Activated CD4-positive, alpha-beta memory T cell treated with anti-CD3 and anti-CD28 coated beads for 36 hours (primary cell): ENCODE results near the gene SLC4A5. TPM values are rescaled to one million over a fixed set of nuclear protein-coding genes. Genes with fewer than 3 reads are reported as not detected.

Experiments used
- CTCF ChIA-PET: fragments of 350-600 bp; sonication (Branson Sonifier 250); formaldehyde crosslinking; loops from one replicate; lab custom pipeline; 2021; ENCODE audit warnings: antibody characterized with exemption, inconsistent platforms; lab: Charles Lee
- POLR2A ChIA-PET: fragments of 350-600 bp; sonication (Branson Sonifier 250); formaldehyde crosslinking; loops from one replicate; lab custom pipeline; 2021; ENCODE audit warnings: antibody characterized with exemption; lab: Charles Lee
- DNase-seq: peaks from one replicate; pipeline ENCODE4 v3.0.0-alpha.2; 2020
- H3K27ac Mint-ChIP-seq: one replicate; pipeline ENCODE4 v1.8.0; 2021; ENCODE audit warnings: mixed read lengths
- H3K27me3 Mint-ChIP-seq: one replicate; pipeline ENCODE4 v1.8.0; 2021; ENCODE audit warnings: mixed read lengths
- H3K36me3 Mint-ChIP-seq: one replicate; pipeline ENCODE4 v1.8.0; 2021; ENCODE audit warnings: mixed read lengths
- H3K4me1 Mint-ChIP-seq: one replicate; pipeline ENCODE4 v1.8.0; 2021; ENCODE audit warnings: low read depth, mixed read lengths
- H3K4me3 Mint-ChIP-seq: one replicate; pipeline ENCODE4 v1.8.0; 2021; ENCODE audit warnings: mild to moderate bottlenecking, mixed read lengths
- H3K9me3 Mint-ChIP-seq: one replicate; pipeline ENCODE4 v1.8.0; 2021; ENCODE audit warnings: mixed read lengths
- intact Hi-C: fragments of 100-400 bp; cut with micrococcal nuclease; formaldehyde crosslinking; loops from one replicate; pipeline ENCODE4 v1.15.1; 2023
- total RNA-seq, 2 experiments: library from RNA; stranded (reverse); gene quantifications; one replicate each; pipeline ENCODE4 v1.2.3, GENCODE V29; 2021

SLC4A5 gene
- total RNA-seq, 2 experiments from 2014 or later, result 2.9 to 3.1 TPM

DNA sequence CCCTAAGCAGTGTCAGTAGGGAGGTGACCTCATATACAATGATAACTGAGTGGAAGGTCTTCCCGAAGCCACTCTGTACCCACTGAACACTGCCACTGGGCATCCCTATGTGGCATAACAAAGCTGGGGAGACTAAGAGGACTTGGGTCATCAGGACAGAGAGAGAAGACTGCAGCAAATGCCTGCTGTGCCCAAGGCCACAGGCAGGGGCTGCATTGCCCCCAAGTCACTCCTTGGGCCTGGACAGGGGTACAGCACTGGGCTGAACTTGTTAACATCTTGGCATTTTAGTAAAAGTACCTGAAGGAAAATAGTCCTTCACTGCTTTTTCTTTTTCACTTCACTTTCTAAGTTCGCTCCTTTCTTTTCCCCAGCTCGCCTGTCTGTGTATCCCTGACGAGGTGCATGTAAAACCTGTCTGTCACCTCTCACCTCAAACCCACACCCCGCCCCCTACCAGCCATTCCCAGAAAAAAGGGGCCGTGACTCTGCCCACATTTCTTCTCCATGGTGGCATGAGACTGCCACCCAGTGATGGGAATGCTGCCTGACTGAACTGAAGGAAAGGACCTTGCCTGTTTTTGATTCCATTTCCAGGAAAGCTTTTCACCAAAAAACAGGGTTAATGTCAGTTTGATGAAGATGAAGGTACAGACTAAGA lies 81.9 kb downstream of the SLC4A5 start:
- CTCF ChIA-PET, result interaction anchor here (0.7 to 1.0 kb wide), 2 partner anchors 12 to 74 kb away, joined by 3 read pairs; no protein-coding TSS in a partner anchor

DNA sequence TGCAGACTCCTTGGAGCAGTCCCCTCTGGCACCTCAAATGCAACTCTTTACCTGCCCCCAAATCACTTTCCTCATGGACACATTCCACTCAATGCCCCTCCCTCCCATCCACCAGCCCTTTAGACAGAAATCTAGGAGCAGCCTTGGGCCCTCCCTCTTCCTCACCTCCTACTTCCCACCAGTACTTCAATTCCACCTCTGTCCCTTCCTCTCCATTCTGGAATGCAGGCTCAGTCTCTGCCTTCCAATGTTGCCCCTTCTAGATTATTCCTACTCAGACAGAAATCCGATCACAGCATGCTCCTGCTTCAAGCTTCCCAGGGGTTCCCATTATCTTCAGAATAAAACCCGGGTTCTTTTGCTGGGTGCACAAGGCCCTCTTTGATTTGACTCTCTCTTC lies 82.7 kb downstream of the SLC4A5 start:
- POLR2A ChIA-PET, result no interaction called here
- DNase-seq, result no peak
- intact Hi-C loops, result no loop called here
- H3K4me3 Mint-ChIP-seq, result no peak overlapping the region
- no peak overlapping the region for H3K27ac Mint-ChIP-seq
- no peaks in the 10 kb centered on the region for H3K27me3 Mint-ChIP-seq
- CTCF ChIA-PET, result no interaction called here
- no peaks in the 10 kb centered on the region for H3K4me1 Mint-ChIP-seq
- no peaks in the 10 kb centered on the region for H3K9me3 Mint-ChIP-seq
- H3K36me3 Mint-ChIP-seq, result no peaks in the 10 kb centered on the region

More for the DNA sequence above, 81.9 kb downstream of the SLC4A5 start:
- Mint-ChIP-seq H3K27ac (no peak overlapping the region), H3K27me3 (no peaks in the 10 kb centered on the region), H3K4me3 (no peak overlapping the region), H3K36me3 (no peaks in the 10 kb centered on the region), H3K4me1 (no peaks in the 10 kb centered on the region), H3K9me3 (no peaks in the 10 kb centered on the region)
- peak; percentile 14 for DNase-seq
- intact Hi-C loops, result no loop called here
- POLR2A ChIA-PET, result no interaction called here

DNA sequence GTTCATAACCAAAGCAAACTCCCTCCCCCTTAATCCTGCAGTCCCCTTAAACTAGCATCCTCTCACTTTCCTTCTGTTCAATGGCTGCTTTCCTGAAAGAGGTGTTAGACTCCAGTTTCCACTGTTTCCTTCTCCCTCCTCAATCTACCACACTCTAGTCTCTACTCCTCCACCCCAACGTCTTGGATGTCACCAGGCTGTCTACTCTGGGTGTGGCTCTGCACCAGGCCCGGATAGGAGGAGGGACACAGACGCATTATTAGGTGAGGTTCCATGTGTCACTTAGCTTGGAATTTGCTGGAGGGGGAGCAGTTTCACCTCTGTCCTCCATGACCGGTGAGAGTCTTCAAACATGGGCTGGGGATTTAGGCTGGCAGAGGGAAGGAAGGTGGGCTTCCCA lies 83.5 kb downstream of the SLC4A5 start:
- intact Hi-C loops, result no loop called here
- DNase-seq, result no peak
- POLR2A ChIA-PET, result no interaction called here
- Mint-ChIP-seq H3K36me3 (no peaks in the 10 kb centered on the region), H3K4me3 (no peak overlapping the region), H3K4me1 (no peaks in the 10 kb centered on the region), H3K9me3 (no peaks in the 10 kb centered on the region), H3K27ac (no peak overlapping the region), H3K27me3 (no peaks in the 10 kb centered on the region)
- CTCF ChIA-PET, result interaction anchor here (1.9 kb wide), 1 partner anchor 10 kb away, joined by 11 read pairs; no protein-coding TSS in a partner anchor

DNA sequence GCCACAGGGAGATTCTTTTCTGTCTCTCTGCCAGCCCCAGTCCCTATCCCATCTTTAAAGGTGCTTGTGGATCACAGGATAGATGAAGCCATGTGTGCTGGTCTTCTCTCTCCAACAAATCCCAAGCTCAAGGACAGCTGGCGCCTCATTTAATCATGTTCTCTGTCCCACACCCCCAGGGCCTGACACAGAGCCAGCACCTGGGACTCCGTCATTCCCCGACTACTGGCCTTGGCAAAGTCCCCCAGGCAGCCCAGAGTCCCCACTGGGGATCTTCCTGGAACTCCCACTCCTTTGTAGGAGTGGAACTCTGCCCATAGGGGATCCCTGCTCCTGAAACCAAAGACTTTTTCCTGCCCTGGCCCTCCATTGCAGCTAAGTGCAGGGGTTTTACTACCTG lies 84.0 kb downstream of the SLC4A5 start:
- no peaks in the 10 kb centered on the region for H3K4me1 Mint-ChIP-seq
- ChIA-PET POLR2A (no interaction called here), CTCF (interaction anchor here (1.9 kb wide), 2 partner anchors 9 to 76 kb away, joined by 5 to 11 read pairs; no protein-coding TSS in a partner anchor)
- intact Hi-C loops, result no loop called here
- H3K9me3 Mint-ChIP-seq, result no peaks in the 10 kb centered on the region
- no peaks in the 10 kb centered on the region for H3K27me3 Mint-ChIP-seq
- no peak overlapping the region for H3K27ac Mint-ChIP-seq
- no peak overlapping the region for H3K4me3 Mint-ChIP-seq
- no peaks in the 10 kb centered on the region for H3K36me3 Mint-ChIP-seq
- DNase-seq, result no peak

DNA sequence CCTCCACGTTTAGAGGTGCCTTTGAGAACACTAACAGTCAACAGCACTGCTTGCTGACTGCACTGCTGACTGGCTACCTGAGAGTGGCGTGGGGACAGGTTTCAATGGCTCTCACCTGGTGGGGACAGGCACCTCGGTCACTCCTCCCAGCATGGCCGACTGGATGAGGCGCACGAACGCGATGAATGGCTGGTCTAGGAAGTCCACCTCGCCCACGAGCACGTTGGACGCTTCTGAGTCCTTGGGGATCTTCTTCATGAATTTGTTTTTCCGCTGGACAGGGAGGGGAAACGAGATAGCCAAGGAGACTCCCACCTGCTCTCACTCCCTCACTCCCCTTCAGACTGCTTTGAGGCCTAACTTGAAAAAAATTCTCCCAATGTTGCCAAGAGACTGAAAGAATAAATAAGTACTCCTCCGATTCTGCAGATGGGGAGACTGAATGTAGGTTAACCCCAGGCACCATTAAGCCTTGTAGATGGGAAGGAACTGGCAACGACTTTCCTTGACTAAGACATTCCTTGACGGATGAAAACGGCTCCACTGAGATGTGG lies 87.5 kb downstream of the SLC4A5 start:
- H3K4me3 Mint-ChIP-seq, result no peak overlapping the region
- H3K4me1 Mint-ChIP-seq, result no peaks in the 10 kb centered on the region
- no peaks in the 10 kb centered on the region for H3K9me3 Mint-ChIP-seq
- H3K27me3 Mint-ChIP-seq, result no peaks in the 10 kb centered on the region
- POLR2A ChIA-PET, result no interaction called here
- DNase-seq, result no peak
- CTCF ChIA-PET, result interaction anchor here (2.8 kb wide), 1 partner anchor 79 kb away, joined by 15 read pairs; no protein-coding TSS in a partner anchor
- intact Hi-C loops, result no loop called here
- H3K36me3 Mint-ChIP-seq, result no peaks in the 10 kb centered on the region
- H3K27ac Mint-ChIP-seq, result no peak overlapping the region

DNA sequence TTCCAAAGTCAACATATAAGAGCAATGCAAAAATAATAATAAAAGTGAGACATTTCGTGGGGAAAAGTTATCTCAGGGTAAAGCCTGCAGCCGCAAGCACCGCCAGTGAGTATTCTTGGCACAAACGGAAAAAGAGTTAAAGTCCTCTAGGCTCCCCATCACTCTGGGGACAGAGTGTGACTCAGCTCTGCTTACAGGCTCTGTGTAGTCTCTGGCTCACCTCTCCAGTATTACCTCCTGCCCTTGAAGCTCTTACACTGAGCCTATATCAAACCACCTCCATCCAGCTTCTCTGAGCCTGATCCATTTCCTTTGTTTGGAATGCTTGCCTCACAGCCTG lies 89.3 kb downstream of the SLC4A5 start:
- DNase-seq, result no peak
- no peaks in the 10 kb centered on the region for H3K27me3 Mint-ChIP-seq
- intact Hi-C loops, result loop anchor here (5.0 kb wide), 1 partner anchor 138 kb away; no protein-coding TSS in a partner anchor
- H3K36me3 Mint-ChIP-seq, result no peaks in the 10 kb centered on the region
- no peak overlapping the region for H3K27ac Mint-ChIP-seq
- no peak overlapping the region for H3K4me3 Mint-ChIP-seq
- H3K9me3 Mint-ChIP-seq, result no peaks in the 10 kb centered on the region
- POLR2A ChIA-PET, result no interaction called here
- no peaks in the 10 kb centered on the region for H3K4me1 Mint-ChIP-seq
- CTCF ChIA-PET, result interaction anchor here (1.1 to 2.8 kb wide), 4 partner anchors 80 to 138 kb away, joined by 3 to 15 read pairs (median 4); no protein-coding TSS in a partner anchor

DNA sequence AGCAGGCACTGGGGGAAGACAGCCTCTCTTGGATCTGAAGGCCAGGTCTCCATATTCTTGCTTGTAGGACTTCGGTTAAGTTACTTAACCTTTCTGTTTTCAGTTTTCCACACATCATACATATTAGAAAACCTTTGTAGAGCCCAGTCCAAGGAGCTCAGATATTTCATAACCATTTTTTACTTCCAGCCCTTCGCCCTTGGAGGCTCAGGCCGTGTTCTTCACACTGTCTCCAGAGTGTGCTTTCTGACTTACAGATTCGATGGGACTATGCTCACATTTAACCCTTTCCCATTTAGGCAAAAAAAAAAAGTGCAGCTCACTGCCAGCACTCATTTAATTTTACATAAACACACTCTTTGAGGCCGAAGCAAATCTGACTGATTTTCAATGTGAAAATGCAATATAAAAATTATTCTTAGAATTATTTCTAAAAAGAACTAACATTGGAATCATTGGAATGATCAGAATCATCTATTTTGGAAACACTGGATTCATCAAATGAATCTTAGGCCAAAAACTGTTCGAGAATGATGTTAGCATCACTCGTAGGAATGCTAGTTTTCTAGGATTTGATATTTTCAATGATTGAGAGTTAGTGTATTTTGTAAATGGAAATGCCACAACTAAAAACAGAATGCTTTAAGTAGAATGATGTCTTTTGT lies 89.8 kb downstream of the SLC4A5 start:
- Mint-ChIP-seq H3K27ac (no peak overlapping the region), H3K4me3 (no peak overlapping the region), H3K36me3 (no peaks in the 10 kb centered on the region), H3K9me3 (no peaks in the 10 kb centered on the region), H3K27me3 (no peaks in the 10 kb centered on the region), H3K4me1 (no peaks in the 10 kb centered on the region)
- ChIA-PET POLR2A (no interaction called here), CTCF (interaction anchor here (0.8 to 2.8 kb wide), 5 partner anchors 80 to 429 kb away, joined by 3 to 15 read pairs (median 4); no protein-coding TSS in a partner anchor)
- intact Hi-C loops, result loop anchor here (5.0 kb wide), 1 partner anchor 139 kb away; no protein-coding TSS in a partner anchor
- no peak for DNase-seq

DNA sequence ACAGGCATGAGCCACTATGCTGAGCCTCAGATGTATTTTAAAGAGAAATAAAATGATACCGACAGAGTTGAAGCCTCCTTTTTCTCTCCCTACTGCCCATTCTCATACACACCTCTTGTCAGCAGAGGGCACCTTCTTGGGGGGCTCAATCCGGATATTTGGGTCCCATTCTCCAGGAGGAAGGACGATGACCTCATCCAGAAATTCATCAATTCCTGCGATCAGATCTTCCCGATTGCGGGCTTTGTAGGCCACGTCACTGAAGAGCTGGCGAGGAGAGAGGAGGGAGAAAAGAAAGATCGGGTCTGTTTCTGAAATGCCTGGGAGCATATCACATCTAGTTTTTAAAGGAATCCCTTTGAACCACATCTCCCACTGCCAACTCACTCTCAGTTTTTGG lies 90.4 kb downstream of the SLC4A5 start:
- Mint-ChIP-seq H3K4me3 (no peak overlapping the region), H3K27me3 (no peaks in the 10 kb centered on the region), H3K9me3 (no peaks in the 10 kb centered on the region), H3K36me3 (no peaks in the 10 kb centered on the region), H3K27ac (no peak overlapping the region), H3K4me1 (no peaks in the 10 kb centered on the region)
- intact Hi-C loops, result loop anchor here (5.0 kb wide), 1 partner anchor 139 kb away; no protein-coding TSS in a partner anchor
- DNase-seq, result no peak
- POLR2A ChIA-PET, result no interaction called here
- CTCF ChIA-PET, result interaction anchor here (0.8 to 2.8 kb wide), 3 partner anchors 81 to 429 kb away, joined by 4 to 15 read pairs (median 5); no protein-coding TSS in a partner anchor

DNA sequence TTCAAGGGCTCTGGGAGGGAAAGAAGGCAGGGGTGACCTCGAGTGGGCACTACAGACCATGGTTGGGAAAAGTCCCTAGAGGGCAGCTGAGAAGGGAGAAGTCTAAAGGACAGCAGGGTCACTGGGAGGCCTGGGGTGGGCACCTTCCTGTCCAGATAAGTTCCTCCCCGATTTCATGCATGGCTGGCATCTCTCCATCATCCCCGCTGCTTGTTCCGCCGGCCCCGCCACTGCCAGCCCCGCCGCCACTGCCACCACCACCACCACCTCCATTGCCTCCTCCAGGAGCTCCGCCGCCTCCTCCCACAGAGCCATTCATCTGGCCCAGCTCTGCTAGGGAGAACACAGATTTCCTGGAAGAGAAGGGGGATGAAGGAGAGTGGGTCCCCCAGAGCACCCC lies 91.2 kb downstream of the SLC4A5 start:
- H3K36me3 Mint-ChIP-seq, result no peaks in the 10 kb centered on the region
- H3K9me3 Mint-ChIP-seq, result no peaks in the 10 kb centered on the region
- ChIA-PET POLR2A (no interaction called here), CTCF (interaction anchor here (8.0 kb wide), 1 partner anchor 83 kb away, joined by 193 read pairs; no protein-coding TSS in a partner anchor)
- H3K4me1 Mint-ChIP-seq, result no peaks in the 10 kb centered on the region
- intact Hi-C loops, result loop anchor here (5.0 kb wide), 1 partner anchor 140 kb away; no protein-coding TSS in a partner anchor
- H3K27ac Mint-ChIP-seq, result no peak overlapping the region
- H3K27me3 Mint-ChIP-seq, result no peaks in the 10 kb centered on the region
- no peak overlapping the region for H3K4me3 Mint-ChIP-seq
- DNase-seq, result no peak

DNA sequence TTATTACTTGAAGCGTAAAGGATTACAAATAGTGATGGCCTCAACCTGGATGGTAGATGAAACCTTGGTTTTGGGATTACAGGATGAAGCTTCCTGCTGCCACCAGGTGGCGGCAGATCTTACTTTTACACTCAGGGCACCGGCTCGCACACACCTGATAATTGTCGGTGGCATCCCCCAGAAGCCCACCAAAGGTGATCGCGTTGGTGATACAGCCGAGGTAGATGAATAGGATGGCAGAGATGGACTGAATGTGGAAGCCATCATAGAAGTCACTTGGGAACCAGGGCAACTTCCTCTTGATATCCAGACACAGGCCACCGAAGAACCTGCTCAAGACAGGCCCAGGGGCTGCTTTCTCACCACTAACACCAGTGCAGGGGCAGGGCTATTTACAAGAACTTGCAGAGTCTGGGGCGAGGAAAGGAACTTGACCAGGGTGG lies 93.0 kb downstream of the SLC4A5 start:
- no peaks in the 10 kb centered on the region for H3K9me3 Mint-ChIP-seq
- H3K36me3 Mint-ChIP-seq, result no peaks in the 10 kb centered on the region
- DNase-seq, result peak; percentile 67
- H3K4me3 Mint-ChIP-seq, result no peak overlapping the region
- no peak overlapping the region for H3K27ac Mint-ChIP-seq
- no peaks in the 10 kb centered on the region for H3K27me3 Mint-ChIP-seq
- no peaks in the 10 kb centered on the region for H3K4me1 Mint-ChIP-seq
- intact Hi-C loops, result loop anchor here (1.0 to 5.0 kb wide), 3 partner anchors 85 to 282 kb away; no protein-coding TSS in a partner anchor
- POLR2A ChIA-PET, result no interaction called here
- CTCF ChIA-PET, result interaction anchor here (0.6 to 8.0 kb wide), 43 partner anchors 8 to 426 kb away, joined by 3 to 193 read pairs (median 4); partner anchors contain the start of genes INO80B, MOB1A and SLC4A5

DNA sequence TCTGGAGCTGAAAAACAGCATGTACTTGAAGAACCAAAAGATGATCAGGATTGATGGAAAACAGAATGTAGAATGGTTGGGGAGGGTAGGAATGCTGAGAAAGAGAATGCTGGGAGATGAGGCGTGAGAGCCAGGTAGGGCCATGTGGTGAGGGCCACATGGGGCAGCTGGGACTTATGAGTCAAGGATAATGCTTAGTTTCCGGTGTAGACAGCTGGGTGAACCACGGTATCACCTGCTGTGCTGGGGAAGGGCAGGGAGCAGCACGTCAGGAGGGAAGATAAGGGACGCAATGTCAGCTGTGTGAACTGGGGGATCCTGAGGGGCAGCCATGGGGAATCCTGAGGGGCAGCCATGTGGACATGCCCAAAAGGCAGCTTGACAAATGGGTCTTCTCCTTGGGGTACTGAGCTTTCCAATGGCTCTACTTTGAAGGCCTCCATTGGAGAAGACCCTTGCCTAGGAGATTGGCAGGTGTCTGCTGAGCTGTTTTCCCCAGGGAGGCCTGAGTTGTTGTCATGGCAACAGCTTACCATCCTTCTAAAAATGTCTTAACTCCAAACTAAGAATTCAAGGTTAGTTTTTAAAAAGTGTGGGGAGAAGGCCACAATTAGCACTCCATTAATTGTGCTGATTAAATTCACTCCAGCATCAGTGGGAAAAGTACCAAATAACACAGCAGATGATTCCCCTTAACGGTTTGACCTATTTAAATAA lies 93.7 kb downstream of the SLC4A5 start:
- POLR2A ChIA-PET, result no interaction called here
- H3K9me3 Mint-ChIP-seq, result no peaks in the 10 kb centered on the region

More for the DNA sequence above, 93.7 kb downstream of the SLC4A5 start:
- H3K27me3 Mint-ChIP-seq, result no peaks in the 10 kb centered on the region
- H3K36me3 Mint-ChIP-seq, result no peaks in the 10 kb centered on the region
- intact Hi-C loops, result loop anchor here (1.0 to 5.0 kb wide), 3 partner anchors 86 to 283 kb away; no protein-coding TSS in a partner anchor
- H3K4me3 Mint-ChIP-seq, result no peak overlapping the region
- no peak overlapping the region for H3K27ac Mint-ChIP-seq
- H3K4me1 Mint-ChIP-seq, result no peaks in the 10 kb centered on the region
- CTCF ChIA-PET, result interaction anchor here (0.7 to 8.0 kb wide), 43 partner anchors 9 to 426 kb away, joined by 3 to 193 read pairs (median 4); partner anchors contain the start of genes INO80B, MOB1A and SLC4A5
- no peak for DNase-seq
